ENCODE results near the gene LRBA. TPM values are rescaled to one million over a fixed set of nuclear protein-coding genes. Genes with fewer than 3 reads are reported as not detected.

LRBA gene
- total and polyA plus RNA-seq, 3 donors from 2014 or later = 24.6 to 61.1 (median 60.8) TPM

GRCh38 chr4:151012376-151012775, 2.7 kb downstream of the LRBA start:
- WGBS, 2 donors = 90 to 97% methylated on average over 2 of the region's 2 CpGs
- no peaks in the 10 kb centered on the region for H3K36me3 ChIP-seq (ENCODE audit: low read depth, missing control alignments)
- intact Hi-C loops (cut with DNase I; ENCODE audit: low total_unique reads) = no loop called here
- no peaks in the 10 kb centered on the region for H3K27me3 ChIP-seq
- DNase-seq = no peak
- H3K4me1 ChIP-seq = peaks cover 5% of the 10 kb centered on the region
- H3K4me3 ChIP-seq = no peak overlapping the region
- no peaks in the 10 kb centered on the region for H3K9me3 ChIP-seq
- H3K27ac ChIP-seq = no peak overlapping the region
- no peak for TF ChIP-seq POLR2A (IDR thresholded peaks at IDR 0.05)
- TF ChIP-seq CTCF (IDR thresholded peaks at IDR 0.05) = no peak

- intact Hi-C loops (cut with DNase I; ENCODE audit: low total_unique reads) = no loop called here
- Histone ChIP-seq H3K27me3 (no peaks in the 10 kb centered on the region), H3K27ac (no peak overlapping the region), H3K4me1 (no peaks in the 10 kb centered on the region), H3K4me3 (no peak overlapping the region), H3K36me3 (ENCODE audit: low read depth, missing control alignments) (no peaks in the 10 kb centered on the region), H3K9me3 (no peaks in the 10 kb centered on the region)
- WGBS, 2 donors = 96 to 98% methylated on average over 4 to 5 of the region's 5 CpGs
- TF ChIP-seq POLR2A (IDR thresholded peaks at IDR 0.05) (no peak), CTCF (IDR thresholded peaks at IDR 0.05) (no peak)
- DNase-seq = no peak
These were observed 10.9 kb downstream of the LRBA start for GRCh38 chr4:151004222-151004621.

- TF ChIP-seq CTCF (IDR thresholded peaks at IDR 0.05) (no peak), POLR2A (IDR thresholded peaks at IDR 0.05) (no peak)
- Histone ChIP-seq H3K36me3 (ENCODE audit: low read depth, missing control alignments) (no peaks in the 10 kb centered on the region), H3K27ac (no peak overlapping the region), H3K4me1 (no peaks in the 10 kb centered on the region), H3K4me3 (no peak overlapping the region), H3K27me3 (no peaks in the 10 kb centered on the region), H3K9me3 (no peaks in the 10 kb centered on the region)
- DNase-seq = no peak
- WGBS, 2 donors = 92 to 97% methylated on average over 3 to 7 of the region's 7 CpGs
- intact Hi-C loops (cut with DNase I; ENCODE audit: low total_unique reads) = no loop called here
These were observed 14.2 kb downstream of the LRBA start for GRCh38 chr4:151000747-151001429.

- WGBS, 2 donors = 68 to 91% methylated on average over 1 of the region's 1 CpG
These were observed 16.0 kb downstream of the LRBA start for GRCh38 chr4:150999086-150999485.

More at GRCh38 chr4:150999086-150999485, 16.0 kb downstream of the LRBA start:
- DNase-seq = no peak
- no peaks in the 10 kb centered on the region for H3K9me3 ChIP-seq
- no peaks in the 10 kb centered on the region for H3K36me3 ChIP-seq (ENCODE audit: low read depth, missing control alignments)
- no peak for TF ChIP-seq POLR2A (IDR thresholded peaks at IDR 0.05)
- TF ChIP-seq CTCF (IDR thresholded peaks at IDR 0.05) = no peak
- H3K27me3 ChIP-seq = no peaks in the 10 kb centered on the region
- H3K4me1 ChIP-seq = no peaks in the 10 kb centered on the region
- H3K27ac ChIP-seq = no peak overlapping the region
- no peak overlapping the region for H3K4me3 ChIP-seq
- intact Hi-C loops (cut with DNase I; ENCODE audit: low total_unique reads) = no loop called here

All from testis (tissue), 3 donors.